Anterior cingulate cortex (tissue), 58 donors: ENCODE data around the gene ITPK1.
"Not testable (repeated sequence)": the region's sequence is repeated elsewhere in the genome, so short reads cannot be mapped to it uniquely, and the experiment has no call there.

ENCODE experiments used
- DNase-seq, 58 donors: peaks; one replicate each; lab custom pipeline; 2025; lab: John Stamatoyannopoulos, UW

ITPK1 gene

GRCh38 chr14:93132472-93133065, 16.8 kb upstream of the ITPK1 start:
- DNase-seq: peak in 12 of 58 donors; percentile 3 to 49 (median 16)

GRCh38 chr14:93131257-93131820, 15.6 kb upstream of the ITPK1 start:
- not testable (repeated sequence) for DNase-seq

GRCh38 chr14:93128725-93129459, 13.2 kb upstream of the ITPK1 start:
- DNase-seq: no peak

GRCh38 chr14:93126111-93126510, 10.4 kb upstream of the ITPK1 start:
- DNase-seq: no peak

GRCh38 chr14:93122826-93123225, 7.1 kb upstream of the ITPK1 start:
- no peak for DNase-seq

GRCh38 chr14:93121030-93121834, 5.5 kb upstream of the ITPK1 start:
- no peak for DNase-seq

GRCh38 chr14:93120517-93120916, 4.8 kb upstream of the ITPK1 start:
- DNase-seq: no peak

- DNase-seq: no peak
Observed at GRCh38 chr14:93116676-93117200, 1.0 kb upstream of the ITPK1 start.

- DNase-seq: peak; percentile 27 to 94 (median 84)
Observed at GRCh38 chr14:93115069-93115820, 480 bp downstream of the ITPK1 start.

GRCh38 chr14:93114713-93115068, 1.0 kb downstream of the ITPK1 start:
- DNase-seq: peak in 9 of 58 donors; percentile 38 to 65 (median 49)

- DNase-seq: peak in 12 of 58 donors; percentile 14 to 57 (median 24)
Observed at GRCh38 chr14:93114068-93114710, 1.5 kb downstream of the ITPK1 start.

- DNase-seq: peak in 6 of 58 donors; percentile 22 to 73 (median 47)
Observed at GRCh38 chr14:93113678-93114067, 2.1 kb downstream of the ITPK1 start.

GRCh38 chr14:93112891-93113677, 2.6 kb downstream of the ITPK1 start:
- DNase-seq: peak in 54 of 58 donors; percentile 14 to 91 (median 56)

GRCh38 chr14:93111541-93111940, 4.2 kb downstream of the ITPK1 start:
- DNase-seq: not testable (repeated sequence)

- no peak for DNase-seq
Observed at GRCh38 chr14:93110856-93111419, 4.8 kb downstream of the ITPK1 start.

GRCh38 chr14:93109572-93110481, 5.9 kb downstream of the ITPK1 start:
- no peak for DNase-seq

GRCh38 chr14:93108105-93108504, 7.6 kb downstream of the ITPK1 start:
- DNase-seq: no peak
